HG03045 (cell line): ENCODE results near the gene MOK.

Experiments used
- ATAC-seq: cut with Tn5 transposase; IDR thresholded peaks from one replicate; pipeline ENCODE4 v1.9.1; 2021; ENCODE audit warnings: mild to moderate bottlenecking, moderate library complexity; ENCODE audit not compliant: unreplicated experiment

MOK gene

DNA sequence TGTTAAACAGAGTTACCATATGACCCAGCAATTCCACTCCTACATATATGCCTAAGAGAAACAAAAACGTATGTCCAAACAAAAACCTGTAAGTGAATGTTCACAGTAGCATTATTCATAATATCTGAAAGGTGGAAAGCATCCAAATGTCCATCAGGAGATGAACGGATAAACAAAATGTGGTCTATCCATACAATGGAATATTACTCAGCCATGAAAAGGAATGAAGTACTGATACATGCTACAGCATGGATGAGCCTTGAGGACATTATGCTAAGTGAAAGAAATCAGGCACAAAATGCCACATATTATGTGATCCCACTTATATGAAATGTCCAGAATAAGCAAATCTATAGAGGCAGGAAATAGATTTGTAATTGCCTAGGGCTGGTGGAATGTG is 16.8 kb downstream of the MOK start:
- ATAC-seq, result no peak

DNA sequence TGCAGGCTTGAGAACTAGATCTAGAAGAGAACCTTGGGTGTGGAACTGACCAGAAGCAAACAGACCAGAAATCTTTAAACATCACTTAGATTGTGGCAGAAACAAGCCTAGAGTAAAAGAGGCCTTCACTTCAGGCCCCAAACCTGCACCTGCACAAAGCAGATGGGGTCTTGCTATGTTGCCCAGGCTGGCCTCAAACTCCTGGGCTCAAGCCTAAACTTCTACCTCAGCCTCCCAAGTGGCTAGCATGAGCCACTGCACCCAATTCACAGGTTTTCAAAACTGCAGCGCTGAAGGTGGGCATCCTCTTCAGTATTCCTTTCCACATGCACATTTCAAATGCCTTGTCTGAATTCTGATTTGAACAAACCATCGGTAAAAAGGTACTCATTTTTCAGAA is 19.9 kb downstream of the MOK start:
- no peak for ATAC-seq

DNA sequence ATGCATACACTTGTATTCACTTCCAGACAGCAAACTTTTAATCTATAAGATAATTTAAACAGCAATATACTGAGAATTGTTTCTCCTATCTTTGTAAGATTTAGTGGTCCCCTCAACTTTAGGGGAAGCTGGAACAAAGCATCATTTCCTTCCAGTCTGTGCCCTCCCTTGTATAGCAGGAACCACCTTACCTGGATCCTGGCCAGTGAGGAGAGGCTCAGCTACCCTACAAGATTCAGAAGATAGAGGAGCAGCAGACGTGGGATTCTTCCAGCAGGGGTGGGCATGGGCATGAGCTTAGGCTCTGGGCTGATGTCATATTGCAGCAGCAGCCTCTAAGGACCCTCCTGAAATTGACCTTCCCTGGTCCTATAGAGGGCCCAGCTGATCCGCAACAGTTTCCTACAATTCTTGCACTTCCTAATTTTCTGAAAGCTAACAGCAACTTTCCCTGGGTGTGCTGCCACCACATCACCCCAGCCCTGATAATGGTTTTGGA is 21.3 kb downstream of the MOK start:
- ATAC-seq, result no peak

DNA sequence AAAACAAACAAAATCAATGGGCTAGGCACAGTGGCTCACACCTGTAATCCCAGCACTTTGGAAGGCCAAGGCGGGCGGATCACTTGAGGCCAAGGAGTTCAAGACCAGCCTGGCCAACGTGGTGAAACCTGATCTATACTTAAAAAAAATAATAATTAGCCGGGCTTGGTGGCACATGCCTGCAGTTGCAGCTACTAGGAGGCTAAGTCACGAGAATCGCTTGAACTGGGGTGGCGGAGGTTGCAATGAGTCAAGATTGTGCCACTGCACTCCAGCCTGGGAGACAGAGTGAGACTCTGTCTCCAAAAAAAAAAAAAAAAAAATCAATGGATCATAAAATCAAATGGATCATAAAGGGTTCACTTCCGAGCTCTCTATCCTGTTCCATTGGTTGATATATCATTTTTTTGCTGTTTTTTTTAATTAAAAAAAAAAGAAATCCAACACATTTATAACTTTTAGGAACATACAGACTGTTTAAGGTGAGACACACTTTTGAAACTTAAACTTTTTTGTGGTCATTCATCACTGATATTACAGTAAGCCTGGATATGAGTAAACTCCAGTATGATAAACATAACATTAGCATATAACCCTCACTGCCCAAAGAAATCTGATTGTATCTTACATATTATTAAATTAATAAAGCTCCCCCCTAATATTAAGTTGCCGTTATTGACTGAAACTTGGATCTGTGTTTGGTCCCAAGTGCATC is 22.1 kb downstream of the MOK start:
- ATAC-seq, result no peak

DNA sequence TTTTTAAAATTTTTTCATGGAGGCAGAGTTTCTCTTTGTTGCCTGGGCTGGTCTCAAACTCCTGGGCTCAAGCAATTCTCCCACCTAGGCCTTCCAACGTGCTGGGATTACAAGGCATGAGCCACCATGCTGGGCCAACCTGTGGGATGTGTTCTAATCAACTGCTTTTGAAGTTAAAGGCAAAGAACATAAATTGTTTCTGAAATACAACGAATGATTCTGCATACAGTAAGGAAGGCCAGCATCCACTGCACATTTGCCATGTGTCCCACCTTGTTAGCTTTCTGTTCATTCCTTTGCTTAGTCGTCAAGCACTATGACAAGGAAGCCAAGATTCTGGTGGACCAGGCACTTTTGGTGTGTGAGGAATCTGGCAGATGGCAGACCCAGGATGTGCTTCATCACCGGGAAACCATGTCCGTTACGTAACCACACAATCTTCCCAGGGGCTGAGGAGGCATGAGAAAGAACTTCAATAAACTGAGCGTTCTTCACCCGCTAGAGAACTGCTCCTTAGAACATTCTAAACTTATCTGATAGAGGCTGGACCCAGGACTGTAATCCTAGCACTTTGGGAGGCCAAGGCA is 24.5 kb downstream of the MOK start:
- ATAC-seq, result no peak

DNA sequence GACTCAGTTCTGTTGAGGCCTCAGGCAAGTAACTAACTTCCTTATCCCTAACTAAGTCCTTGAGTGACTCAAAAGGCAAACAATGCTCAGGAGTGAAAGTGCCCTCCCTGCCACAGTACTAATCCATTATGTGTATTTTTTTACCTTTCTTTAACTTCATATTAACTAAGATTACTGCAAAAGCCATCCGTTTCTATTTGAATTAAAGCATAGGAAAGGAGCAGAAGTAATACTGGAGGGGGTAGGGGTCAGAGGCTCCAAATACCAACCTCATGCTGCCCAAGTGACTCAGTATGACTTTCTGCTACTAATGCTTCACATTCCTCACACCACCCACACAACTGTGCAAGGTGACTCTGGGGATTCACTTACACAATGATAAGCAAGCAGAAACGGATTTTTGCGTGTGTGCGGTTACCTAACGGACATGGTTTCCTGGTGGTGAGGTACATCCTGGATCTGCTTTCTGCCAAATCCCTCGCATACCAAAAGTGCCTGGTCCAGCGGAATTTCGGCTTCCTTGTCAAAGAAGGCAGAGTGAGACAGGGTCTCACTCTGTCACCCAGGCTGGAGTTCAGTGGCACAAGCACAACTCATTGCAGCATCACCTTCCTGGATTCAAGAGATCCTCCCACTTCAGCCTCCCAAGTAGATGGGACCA is 25.1 kb downstream of the MOK start:
- ATAC-seq, result no peak

DNA sequence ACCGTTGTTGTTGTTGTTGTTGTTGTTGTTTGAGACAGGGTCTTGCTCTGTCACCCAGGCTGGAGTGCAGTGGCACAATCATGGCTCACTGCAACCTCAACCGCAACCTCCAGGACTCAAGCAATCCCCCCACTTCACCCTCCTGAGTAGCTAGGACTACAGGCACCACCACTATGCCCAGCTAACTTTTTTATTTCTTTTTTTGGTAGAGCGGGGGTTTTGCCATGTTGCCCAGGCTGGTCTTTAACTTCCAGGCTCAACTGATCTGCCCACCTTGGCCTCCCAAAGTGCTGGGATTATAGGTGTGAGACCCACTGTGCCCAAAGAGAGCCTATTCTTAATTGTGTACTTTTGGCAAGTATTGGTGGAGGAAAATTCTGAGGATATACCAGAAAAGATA is 25.7 kb downstream of the MOK start:
- ATAC-seq, result no peak

DNA sequence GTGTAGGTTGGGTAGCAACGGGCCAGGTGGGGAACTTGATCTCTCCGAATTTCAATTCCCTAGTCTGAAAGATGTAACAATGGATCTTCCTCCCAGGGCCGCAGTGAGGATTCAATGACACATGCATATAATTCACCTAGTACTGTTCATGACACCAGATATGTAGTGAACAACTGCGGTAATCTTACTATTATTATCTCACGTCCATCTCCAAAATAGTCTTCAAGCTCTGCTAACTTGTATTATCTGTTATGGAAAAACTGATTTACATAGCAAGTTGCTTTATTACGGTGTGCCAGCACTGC is 26.4 kb downstream of the MOK start:
- no peak for ATAC-seq

DNA sequence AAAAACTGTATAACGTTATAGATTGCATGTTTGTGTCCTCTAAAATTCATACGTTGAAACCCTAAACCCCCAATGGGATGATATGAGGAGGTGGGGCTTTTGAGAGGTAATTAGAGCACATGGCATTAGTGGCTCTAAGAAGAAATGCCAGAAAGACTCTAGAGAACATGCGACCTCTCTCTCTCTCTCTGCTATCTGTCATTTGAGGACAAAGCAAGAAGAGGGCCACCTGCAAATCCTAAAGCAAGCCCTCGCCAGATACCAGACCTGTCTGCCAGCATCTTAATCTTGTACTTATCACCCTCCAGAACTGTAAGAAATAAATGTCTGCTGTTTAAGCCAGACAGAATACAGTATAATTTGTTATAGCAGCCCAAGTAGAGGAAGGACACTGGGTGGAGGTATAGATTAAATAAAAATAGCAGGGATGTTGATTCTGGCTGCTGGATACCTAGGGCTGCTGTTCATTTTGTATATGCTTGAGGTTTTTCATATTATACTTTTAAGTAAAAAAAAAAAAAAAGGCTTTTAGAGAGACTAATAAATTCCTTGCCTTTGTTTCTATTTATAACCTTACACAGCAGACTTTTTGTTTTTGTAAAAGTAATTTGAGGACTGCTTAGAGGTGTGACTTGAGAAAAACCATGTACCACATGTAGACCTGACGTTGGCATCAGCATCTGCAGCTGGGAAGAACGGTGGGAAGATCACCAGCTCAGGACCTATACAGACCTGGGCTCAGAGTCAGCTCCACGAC is 26.9 kb downstream of the MOK start:
- no peak for ATAC-seq

DNA sequence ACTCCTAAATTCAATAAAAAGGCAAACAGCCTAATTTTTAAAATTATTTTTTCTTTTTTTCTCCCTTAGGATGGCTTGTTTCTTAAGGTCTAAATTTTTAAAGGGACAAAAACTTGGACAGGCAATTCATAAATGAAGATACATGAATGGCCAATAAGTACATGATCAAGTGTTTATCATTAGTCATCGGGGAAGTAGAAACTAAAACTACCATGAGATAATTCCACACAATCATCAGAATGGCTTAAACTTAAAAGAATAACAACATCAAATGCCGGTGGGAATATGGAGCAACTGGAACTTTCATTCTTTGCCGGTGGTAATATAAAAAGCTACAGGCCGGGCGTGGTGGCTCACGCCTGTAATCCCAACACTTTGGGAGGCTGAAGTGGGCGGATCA is 29.1 kb downstream of the MOK start:
- ATAC-seq, result no peak

DNA sequence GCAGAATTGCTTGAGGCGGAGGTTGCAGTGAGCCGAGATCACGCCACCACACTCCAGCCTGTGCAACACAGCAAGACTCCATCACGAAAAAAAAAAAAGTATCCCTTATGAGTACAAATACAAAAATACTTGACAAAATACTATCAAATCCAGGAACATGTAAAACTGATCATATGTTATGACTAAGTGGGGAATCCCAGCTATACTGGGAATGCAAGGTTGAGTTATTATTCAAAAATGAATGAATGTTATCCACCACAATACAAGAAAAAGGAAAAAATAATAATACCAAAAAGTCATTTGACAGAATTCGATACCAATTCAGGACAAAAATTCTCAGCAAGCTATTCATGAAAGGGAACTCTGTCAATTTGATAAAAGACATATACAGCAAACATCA is 32.6 kb downstream of the MOK start:
- no peak for ATAC-seq

DNA sequence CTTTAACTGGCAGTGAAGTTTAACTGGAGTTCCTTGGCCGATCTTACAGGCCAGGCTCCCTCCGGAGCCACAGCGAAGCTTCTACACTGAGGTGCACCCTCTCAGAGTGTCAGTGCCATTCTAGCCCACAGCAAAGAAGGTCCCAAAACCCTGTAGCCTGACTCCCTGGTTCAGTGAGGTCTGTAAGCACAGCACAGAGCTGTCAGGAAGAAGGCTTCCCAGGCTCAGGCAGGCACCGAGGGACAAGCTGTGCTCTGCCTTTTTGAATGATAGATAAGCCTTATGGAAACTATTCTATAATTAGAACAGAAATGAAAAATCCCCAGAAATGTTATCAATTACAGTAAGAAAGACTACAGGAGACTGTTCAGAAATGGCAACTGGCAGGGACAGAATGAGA is 40.2 kb downstream of the MOK start:
- no peak for ATAC-seq

DNA sequence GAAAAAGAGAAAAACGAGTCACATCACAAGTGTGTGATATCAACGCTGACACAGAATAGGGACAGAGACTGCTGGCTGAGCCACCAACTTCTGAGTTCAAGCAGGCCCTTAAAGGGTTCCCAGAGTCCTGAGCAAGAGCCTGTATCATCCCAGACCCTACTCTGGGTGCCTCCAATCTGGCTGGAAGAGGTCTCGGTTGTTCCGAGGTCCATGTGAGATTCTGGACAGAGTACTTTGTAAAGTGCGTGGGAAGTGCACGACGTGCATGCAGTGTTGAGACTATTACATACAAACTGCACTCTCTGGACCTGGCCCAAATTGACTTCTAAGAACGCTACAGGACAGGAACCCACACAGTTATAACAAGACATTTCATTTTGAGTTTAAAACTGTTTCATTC is 40.6 kb downstream of the MOK start:
- no peak for ATAC-seq

DNA sequence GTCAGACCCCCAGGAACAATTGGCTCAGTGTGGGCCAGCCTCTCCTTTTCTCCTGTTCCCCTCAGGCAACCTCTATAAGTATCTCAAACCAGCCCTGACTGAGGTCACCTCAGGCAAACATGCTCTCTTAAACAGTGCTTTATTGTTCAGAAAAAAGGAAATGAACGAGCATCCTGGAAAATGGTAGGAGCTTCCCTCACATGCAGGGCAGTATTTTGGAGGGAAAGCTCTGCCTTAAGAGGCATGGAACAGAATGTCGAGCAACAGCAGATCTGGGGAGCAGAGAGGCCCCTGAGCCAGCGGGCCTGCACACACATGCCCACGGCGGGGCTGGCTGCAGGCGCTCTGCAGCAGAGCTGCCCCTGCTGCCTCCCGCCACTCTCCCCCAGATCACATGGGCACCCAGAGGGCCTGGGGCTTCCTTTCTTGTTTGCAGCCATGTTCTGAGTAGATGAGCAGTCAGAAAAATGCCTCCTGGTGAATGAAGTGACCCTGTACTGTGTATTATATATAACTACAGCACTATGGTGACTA is 42.0 kb downstream of the MOK start:
- no peak for ATAC-seq

DNA sequence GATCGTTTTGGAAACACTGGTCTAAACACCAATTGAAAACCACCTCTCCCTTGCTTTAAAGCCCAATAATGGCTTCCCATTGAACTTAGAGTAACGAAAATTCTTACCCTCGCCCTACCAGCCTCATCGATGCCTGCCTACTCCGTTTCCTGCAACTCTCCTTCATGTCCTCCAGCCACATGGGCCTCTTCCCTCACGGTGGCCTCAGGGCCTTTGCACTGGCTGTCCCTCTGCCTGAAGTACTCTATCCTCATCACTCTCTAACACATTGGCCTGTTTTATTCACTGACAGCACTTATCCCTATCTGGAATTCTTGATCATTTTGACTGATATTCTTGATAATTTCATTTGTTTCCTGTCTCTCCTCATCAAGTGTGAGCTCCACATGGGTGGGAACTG is 46.8 kb downstream of the MOK start:
- ATAC-seq, result no peak

DNA sequence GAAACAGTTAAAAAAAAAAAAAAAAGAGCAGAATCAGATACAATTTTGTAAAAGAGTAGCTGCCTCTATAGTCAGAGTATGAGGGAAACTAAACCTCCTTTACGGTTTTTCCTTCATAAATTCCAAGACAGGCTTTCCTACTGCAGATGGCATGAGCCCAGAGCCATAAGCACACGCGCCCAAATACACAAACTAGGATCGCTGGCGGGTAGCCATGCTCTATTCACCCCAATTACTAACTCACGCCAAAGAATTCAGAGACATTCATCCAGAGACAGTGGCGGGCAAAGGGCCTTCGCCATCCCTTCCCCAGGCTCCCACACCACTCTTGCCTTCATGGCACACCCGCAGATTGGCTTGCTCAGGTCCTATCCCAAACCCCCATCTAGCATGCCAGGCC is 48.2 kb downstream of the MOK start:
- ATAC-seq, result no peak

DNA sequence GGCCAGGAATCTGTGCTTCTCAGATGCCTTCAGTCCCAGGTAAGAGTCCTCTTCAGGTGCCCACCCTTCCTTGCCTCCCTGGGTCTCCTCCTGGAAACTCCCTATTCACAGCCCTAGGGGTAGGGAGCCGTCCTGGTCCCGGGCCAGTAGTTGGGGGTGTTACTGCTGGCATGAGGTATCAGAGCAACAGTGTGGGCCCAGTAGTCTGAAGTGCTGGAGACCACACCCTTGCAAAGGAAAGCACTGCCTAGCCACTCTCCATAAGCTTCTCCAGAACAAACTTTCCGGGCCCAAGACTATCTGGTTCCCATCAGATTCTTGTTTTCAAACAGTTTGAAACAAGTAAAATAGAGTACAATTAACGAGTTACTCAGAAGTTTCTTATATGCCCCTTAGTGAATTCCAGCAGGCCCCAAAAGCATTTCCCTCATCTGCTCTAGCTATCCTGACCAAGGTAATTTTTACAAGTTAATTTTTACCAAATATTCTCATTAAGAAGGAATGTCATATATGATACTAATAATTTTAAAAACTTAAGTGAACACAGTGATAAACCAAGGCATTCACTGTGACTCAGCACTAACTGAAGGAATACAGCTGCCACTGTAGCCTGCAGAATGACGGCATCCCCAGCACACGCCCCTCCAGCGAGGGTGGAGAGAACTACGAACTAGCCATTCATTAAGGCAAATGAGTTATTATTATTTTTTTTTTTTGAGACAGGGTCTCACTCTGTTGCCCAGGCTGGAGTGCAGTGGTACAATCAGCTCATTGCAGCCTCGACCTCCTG is 49.4 kb downstream of the MOK start:
- no peak for ATAC-seq

DNA sequence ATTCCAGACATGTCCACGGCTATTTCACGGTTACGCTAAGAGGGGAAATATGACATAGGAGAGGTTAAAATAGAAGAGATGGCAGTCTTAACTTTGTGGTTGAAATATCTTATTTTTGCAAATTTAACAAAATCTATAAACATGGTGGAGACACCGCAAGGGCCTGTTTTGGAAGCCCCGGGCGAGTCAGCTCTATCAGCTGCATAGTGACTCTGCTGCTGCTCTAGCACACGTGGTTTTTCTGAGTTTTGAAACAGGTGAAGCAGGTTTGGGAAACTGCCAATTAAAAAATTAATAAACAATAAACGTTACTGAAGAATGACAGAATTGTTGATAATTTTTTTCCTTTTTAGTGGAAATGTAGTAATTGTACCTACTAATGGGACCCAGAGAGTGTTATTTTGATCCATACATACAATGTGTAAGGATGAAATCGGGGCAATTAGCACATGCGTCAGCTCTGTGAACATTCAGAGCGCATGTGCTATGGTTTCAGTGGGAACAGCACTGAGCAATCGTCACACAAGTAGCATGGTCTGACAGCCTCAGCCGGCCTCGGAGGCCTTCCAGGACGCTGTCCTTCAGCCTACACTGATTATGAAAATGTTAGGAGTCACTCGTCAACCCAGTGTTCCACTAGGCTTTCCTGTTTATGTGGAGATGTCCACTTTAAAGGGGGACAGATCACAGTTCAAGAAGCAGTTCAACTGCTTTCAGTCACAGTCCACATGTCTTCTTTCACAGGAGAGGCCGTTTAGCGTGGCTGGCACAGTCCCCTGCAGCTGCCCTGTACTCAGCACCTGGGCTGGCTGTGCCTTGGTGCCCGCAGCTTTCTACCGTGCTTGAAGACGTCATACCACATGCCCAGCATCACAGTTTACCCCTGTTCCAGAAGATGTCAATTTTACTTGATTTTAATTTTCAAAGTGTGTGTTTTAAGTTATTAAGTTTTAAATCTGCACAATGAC is 51.8 kb downstream of the MOK start:
- no peak for ATAC-seq

DNA sequence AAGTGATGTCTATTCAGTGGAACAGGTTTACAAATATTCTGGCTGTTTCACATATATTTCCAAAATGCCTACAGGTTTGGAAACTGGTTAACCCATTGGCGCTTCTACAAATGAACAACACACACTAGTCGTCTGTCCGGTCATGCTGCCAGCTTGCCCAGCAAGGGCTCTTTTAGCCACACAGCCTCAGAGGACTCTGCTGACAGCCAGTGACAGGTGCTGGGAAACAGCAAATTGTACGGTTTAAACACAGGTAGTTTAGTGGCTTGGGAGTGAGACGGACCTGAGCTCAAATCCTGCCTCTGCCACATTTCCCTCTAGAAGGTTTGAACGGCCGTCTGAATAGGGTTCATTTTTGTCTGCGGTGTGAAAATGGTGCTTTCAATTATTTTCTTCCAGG is 53.8 kb downstream of the MOK start:
- ATAC-seq, result no peak

DNA sequence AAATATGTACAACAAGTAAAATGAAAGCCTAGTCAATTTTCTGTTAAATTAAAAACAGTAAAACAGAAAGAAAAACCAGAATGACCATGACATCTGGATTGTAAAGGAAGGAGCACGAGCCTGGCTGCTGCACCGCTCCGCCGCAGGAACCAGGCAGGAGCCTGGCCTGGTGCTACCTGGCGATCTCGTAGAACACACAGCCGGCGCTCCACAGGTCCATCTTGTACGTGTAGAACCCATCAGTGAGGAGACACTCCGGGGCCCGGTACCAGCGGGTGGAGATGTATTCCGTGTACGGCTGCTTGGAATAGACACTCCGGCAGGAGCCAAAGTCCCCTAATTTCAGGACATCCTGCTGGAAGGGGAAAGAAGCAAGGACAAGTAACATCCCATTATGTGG is 54.3 kb downstream of the MOK start:
- ATAC-seq, result no peak
